Purkinje cell (primary cell): Measurements from ENCODE around the gene NEBL. TPM values are rescaled to one million over a fixed set of nuclear protein-coding genes. Genes with fewer than 3 reads are reported as not detected.

Experiments used
- polyA plus RNA-seq: library from polyadenylated mRNA; unstranded; fragments of >200 nt; fragmentation: Nextera tagmentation; gene quantifications from 2 replicates; pipeline ENCODE4 v1.2.1, GENCODE V29; 2014

The NEBL gene
- 10.8 and 11.1 TPM in 2 replicates for polyA plus RNA-seq

GRCh38 chr10:20897146-20897825 is at the start of gene NEBL:
Gene NEBL (minus strand): TSS chr10:20897311. CDS start chr10:20897205, 106 bp downstream.

